CD4-positive, alpha-beta T cell (primary cell): ENCODE measurements around the gene LBHD2. TPM values are rescaled to one million over a fixed set of nuclear protein-coding genes. Genes with fewer than 3 reads are reported as not detected.

ENCODE experiments used
- ATAC-seq: fragments of 200-7000 bp; cut with Tn5 transposase; one replicate; pipeline ENCODE4 v1.10.0; 2022; ENCODE audit warnings: mild to moderate bottlenecking; ENCODE audit not compliant: poor library complexity
- CTCF ChIA-PET: fragments of 350-600 bp; sonication (Branson Sonifier 250); formaldehyde crosslinking; loops from one replicate; lab custom pipeline; 2021; ENCODE audit warnings: antibody characterized with exemption, inconsistent platforms; lab: Charles Lee
- POLR2A ChIA-PET: fragments of 350-600 bp; sonication (Branson Sonifier 250); formaldehyde crosslinking; loops from one replicate; lab custom pipeline; 2021; ENCODE audit warnings: antibody characterized with exemption, inconsistent platforms; lab: Charles Lee
- DNase-seq, 14 experiments: peaks; one replicate each; pipeline ENCODE4 v3.0.0-alpha.2; 2013 to 2020; ENCODE audit warnings: mixed read lengths in 2 of 14
- H3K27ac ChIP-seq, 2 donors: one replicate each; pipeline versions ENCODE4 v1.5.1 to v1.7.0; 2013; ENCODE audit warnings: low read length in 2 of 2, low read depth in 1 of 2, mild to moderate bottlenecking in 1 of 2
- H3K27me3 ChIP-seq, 2 experiments: 1 replicate in 1 of 2; 2 replicates in 1 of 2; pipeline versions ENCODE4 v1.6.1 to v1.7.0; 2013; ENCODE audit warnings: low read length in 2 of 2, control low read depth in 1 of 2, mild to moderate bottlenecking in 1 of 2, moderate library complexity in 1 of 2; ENCODE audit not compliant: insufficient read depth in 2 of 2, control insufficient read depth in 1 of 2
- H3K36me3 ChIP-seq: one replicate; pipeline ENCODE4 v1.6.1; 2013; ENCODE audit warnings: low read length, control low read depth; ENCODE audit not compliant: insufficient read depth
- H3K4me1 ChIP-seq: one replicate; pipeline ENCODE4 v1.6.1; 2013; ENCODE audit warnings: low read length, control low read depth; ENCODE audit not compliant: insufficient read depth
- H3K4me3 ChIP-seq: one replicate; pipeline ENCODE4 v1.5.1; 2013; ENCODE audit warnings: mild to moderate bottlenecking, low read length, moderate library complexity
- H3K9me3 ChIP-seq, 2 experiments: 1 replicate in 1 of 2; 2 replicates in 1 of 2; pipeline versions ENCODE4 v1.6.1 to v1.7.0; 2013; ENCODE audit warnings: low read length in 2 of 2, mild to moderate bottlenecking in 2 of 2, control low read depth in 1 of 2, moderate library complexity in 1 of 2; ENCODE audit not compliant: control insufficient read depth in 1 of 2, insufficient read depth in 1 of 2
- H3K27ac Mint-ChIP-seq: one replicate; pipeline ENCODE4 v1.8.0; 2020; ENCODE audit warnings: mixed read lengths
- H3K27me3 Mint-ChIP-seq: one replicate; pipeline ENCODE4 v1.8.0; 2021; ENCODE audit warnings: mixed read lengths
- H3K36me3 Mint-ChIP-seq: one replicate; pipeline ENCODE4 v1.8.0; 2021; ENCODE audit warnings: low read depth, mixed read lengths
- H3K4me1 Mint-ChIP-seq: one replicate; pipeline ENCODE4 v1.8.0; 2021; ENCODE audit warnings: low read depth, mixed read lengths
- H3K4me3 Mint-ChIP-seq: one replicate; pipeline ENCODE4 v1.8.0; 2020; ENCODE audit warnings: mild to moderate bottlenecking, mixed read lengths
- H3K9me3 Mint-ChIP-seq: one replicate; pipeline ENCODE4 v1.8.0; 2020; ENCODE audit warnings: mixed read lengths
- intact Hi-C, 2 experiments: fragments of 100-400 bp; cut with DNase I in 1 of 2; cut with micrococcal nuclease in 1 of 2; formaldehyde crosslinking; loops; one replicate each; pipeline versions ENCODE4 v1.15.1 to v1.9.0; 2023 to 2025; cut with DNase I, micrococcal nuclease
- total RNA-seq, 174 experiments: library from RNA in 2 of 174; stranded (reverse) in 2 of 174; gene quantifications; one replicate each; pipeline ENCODE4 v1.2.3 and lab custom pipeline; 2021 to 2026
- TF ChIP-seq, protein P1 (sequence below): fragments of 200-600 bp; IDR thresholded peaks from one replicate; pipeline ENCODE4 v1.8.0; 2022; ENCODE audit warnings: antibody characterized with exemption, mild to moderate bottlenecking

Gene LBHD2
- total RNA-seq, 2 experiments from 2014 or later: not detected

DNA sequence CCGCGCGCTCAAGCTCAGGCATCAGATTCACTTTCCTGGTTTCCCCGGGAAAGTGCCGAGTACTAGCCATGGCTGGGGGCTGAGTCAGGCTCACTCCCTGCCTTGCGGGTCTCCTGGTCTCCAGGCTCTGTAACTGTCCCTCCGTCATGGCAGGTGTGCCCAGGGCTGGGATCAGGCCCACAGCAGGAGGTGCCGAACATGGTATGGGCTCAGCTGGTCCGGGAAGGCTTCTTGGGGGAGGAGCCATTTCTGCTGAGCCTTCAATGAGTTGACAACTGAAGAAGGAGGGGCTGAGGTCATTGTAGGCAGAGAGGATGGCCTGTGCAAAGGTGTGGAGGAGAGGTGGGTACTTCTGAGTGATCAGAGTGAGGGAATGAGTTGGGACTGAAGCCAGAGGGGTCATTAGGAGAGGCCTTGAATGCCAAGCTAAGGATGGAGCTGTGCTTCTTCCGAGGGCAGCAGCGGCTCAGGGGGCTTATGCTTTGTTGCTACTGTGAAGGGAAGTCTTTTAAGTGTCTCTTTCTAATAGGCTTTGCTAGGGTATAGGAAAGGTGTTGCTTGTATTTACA, 11.3 kb downstream of the LBHD2 start:
- peaks cover 0 to 4% of the 10 kb centered on the region in 2 experiments for H3K27me3 ChIP-seq
- no peak overlapping the region for H3K4me3 ChIP-seq
- ChIA-PET CTCF (interaction anchor here (1.6 kb wide), 1 partner anchor 9 kb away, joined by 8 read pairs; no protein-coding TSS in a partner anchor), POLR2A (no interaction called here)
- Mint-ChIP-seq H3K9me3 (no peaks in the 10 kb centered on the region), H3K4me1 (no peaks in the 10 kb centered on the region), H3K4me3 (no peak overlapping the region), H3K27me3 (peaks cover 18% of the 10 kb centered on the region), H3K27ac (no peak overlapping the region), H3K36me3 (no peaks in the 10 kb centered on the region)
- H3K27ac ChIP-seq: no peak overlapping the region
- ATAC-seq (no peak), DNase-seq (no peak)
- TF ChIP-seq, protein P1, sequence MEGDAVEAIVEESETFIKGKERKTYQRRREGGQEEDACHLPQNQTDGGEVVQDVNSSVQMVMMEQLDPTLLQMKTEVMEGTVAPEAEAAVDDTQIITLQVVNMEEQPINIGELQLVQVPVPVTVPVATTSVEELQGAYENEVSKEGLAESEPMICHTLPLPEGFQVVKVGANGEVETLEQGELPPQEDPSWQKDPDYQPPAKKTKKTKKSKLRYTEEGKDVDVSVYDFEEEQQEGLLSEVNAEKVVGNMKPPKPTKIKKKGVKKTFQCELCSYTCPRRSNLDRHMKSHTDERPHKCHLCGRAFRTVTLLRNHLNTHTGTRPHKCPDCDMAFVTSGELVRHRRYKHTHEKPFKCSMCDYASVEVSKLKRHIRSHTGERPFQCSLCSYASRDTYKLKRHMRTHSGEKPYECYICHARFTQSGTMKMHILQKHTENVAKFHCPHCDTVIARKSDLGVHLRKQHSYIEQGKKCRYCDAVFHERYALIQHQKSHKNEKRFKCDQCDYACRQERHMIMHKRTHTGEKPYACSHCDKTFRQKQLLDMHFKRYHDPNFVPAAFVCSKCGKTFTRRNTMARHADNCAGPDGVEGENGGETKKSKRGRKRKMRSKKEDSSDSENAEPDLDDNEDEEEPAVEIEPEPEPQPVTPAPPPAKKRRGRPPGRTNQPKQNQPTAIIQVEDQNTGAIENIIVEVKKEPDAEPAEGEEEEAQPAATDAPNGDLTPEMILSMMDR: no peak
- no peaks in the 10 kb centered on the region for H3K36me3 ChIP-seq
- peaks cover 0 to 8% of the 10 kb centered on the region in 2 experiments for H3K9me3 ChIP-seq
- H3K4me1 ChIP-seq: peaks cover 17% of the 10 kb centered on the region
- intact Hi-C loops: no loop called here

DNA sequence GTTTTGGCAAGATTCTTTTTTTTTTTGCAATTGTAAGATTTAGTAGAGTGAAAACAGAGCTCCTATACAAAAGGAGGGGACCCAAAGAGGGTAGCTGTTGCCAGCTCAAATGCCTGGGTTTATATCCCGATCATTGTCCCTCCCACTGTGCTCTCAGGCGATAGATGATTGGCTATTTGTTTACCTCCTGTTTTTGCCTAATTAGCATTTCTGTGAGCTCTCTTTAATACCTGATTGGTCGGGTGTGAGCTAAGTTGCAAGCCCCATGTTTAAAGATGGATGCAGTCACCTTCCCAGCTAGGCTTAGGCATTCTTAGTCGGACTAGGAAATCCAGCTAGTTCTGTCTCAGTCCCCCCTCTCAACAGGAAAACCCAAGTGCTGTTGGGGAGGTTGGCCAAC, 12.4 kb downstream of the LBHD2 start:
- no peaks in the 10 kb centered on the region for H3K9me3 Mint-ChIP-seq
- intact Hi-C loops: no loop called here
- CTCF ChIA-PET: interaction anchor here (1.2 to 1.6 kb wide), 2 partner anchors 8 to 402 kb away, joined by 3 to 8 read pairs; no protein-coding TSS in a partner anchor

GRCh38 chr14:103097244-103097993, 13.4 kb downstream of the LBHD2 start:
- H3K36me3 ChIP-seq: no peaks in the 10 kb centered on the region
- H3K27me3 ChIP-seq: peaks cover 11 to 13% of the 10 kb centered on the region in 2 experiments
- intact Hi-C loops: no loop called here
- DNase-seq: no peak
- H3K4me3 ChIP-seq: no peak overlapping the region
- H3K27ac ChIP-seq: no peak overlapping the region
- H3K9me3 ChIP-seq: peaks cover 0 to 8% of the 10 kb centered on the region in 2 experiments
- peaks cover 26% of the 10 kb centered on the region for H3K27me3 Mint-ChIP-seq
- H3K36me3 Mint-ChIP-seq: no peaks in the 10 kb centered on the region
- peaks cover 3% of the 10 kb centered on the region for H3K4me1 Mint-ChIP-seq
- no peak overlapping the region for H3K27ac Mint-ChIP-seq
- TF ChIP-seq, protein P1: no peak
- POLR2A ChIA-PET: no interaction called here
- CTCF ChIA-PET: interaction anchor here (1.2 kb wide), 1 partner anchor 403 kb away, joined by 3 read pairs; no protein-coding TSS in a partner anchor
- no peak for ATAC-seq
- peaks cover 2% of the 10 kb centered on the region for H3K4me1 ChIP-seq
- no peak overlapping the region for H3K4me3 Mint-ChIP-seq
- no peaks in the 10 kb centered on the region for H3K9me3 Mint-ChIP-seq

More for the DNA sequence above, 12.4 kb downstream of the LBHD2 start:
- TF ChIP-seq, protein P1: no peak
- Mint-ChIP-seq H3K4me1 (peaks cover 2% of the 10 kb centered on the region), H3K36me3 (no peaks in the 10 kb centered on the region), H3K27ac (no peak overlapping the region), H3K27me3 (peaks cover 23% of the 10 kb centered on the region), H3K4me3 (no peak overlapping the region)
- DNase-seq: no peak
- H3K9me3 ChIP-seq: peaks cover 0 to 8% of the 10 kb centered on the region in 2 experiments
- peaks cover 7% of the 10 kb centered on the region for H3K4me1 ChIP-seq
- POLR2A ChIA-PET: no interaction called here
- no peak overlapping the region for H3K4me3 ChIP-seq
- H3K27ac ChIP-seq: no peak overlapping the region
- H3K27me3 ChIP-seq: peaks cover 7 to 8% of the 10 kb centered on the region in 2 experiments
- no peak for ATAC-seq
- no peaks in the 10 kb centered on the region for H3K36me3 ChIP-seq
